NCI-H1092 (cell line): ENCODE measurements around the gene RADIL.

ENCODE experiments used
- DNase-seq: peaks from one replicate; lab custom pipeline; 2025; lab: John Stamatoyannopoulos, UW

The RADIL gene

GRCh38 chr7:4851459-4852422 is 31.8 kb downstream of the RADIL start:
- no peak for DNase-seq

GRCh38 chr7:4850262-4850795 is 33.2 kb downstream of the RADIL start:
- DNase-seq, result no peak

GRCh38 chr7:4849390-4849789 is 34.1 kb downstream of the RADIL start:
- peak; percentile 26 for DNase-seq

GRCh38 chr7:4845740-4846142 is 37.8 kb downstream of the RADIL start:
- no peak for DNase-seq

GRCh38 chr7:4842319-4843064 is 41.0 kb downstream of the RADIL start:
- DNase-seq, result no peak

- no peak for DNase-seq
Observed at GRCh38 chr7:4841836-4842235, 41.7 kb downstream of the RADIL start.

- no peak for DNase-seq
Observed at GRCh38 chr7:4841007-4841784, 42.3 kb downstream of the RADIL start.

GRCh38 chr7:4840079-4840501 is 43.4 kb downstream of the RADIL start:
- DNase-seq, result no peak

GRCh38 chr7:4838626-4839334 is 44.7 kb downstream of the RADIL start:
- no peak for DNase-seq

GRCh38 chr7:4837803-4838625 is 45.5 kb downstream of the RADIL start:
- DNase-seq, result peak; percentile 37

- DNase-seq, result no peak
Observed at GRCh38 chr7:4837041-4837802, 46.3 kb downstream of the RADIL start.

GRCh38 chr7:4836206-4836661 is 47.3 kb downstream of the RADIL start:
- DNase-seq, result no peak

GRCh38 chr7:4835398-4836205 is 47.9 kb downstream of the RADIL start:
- DNase-seq, result no peak

- DNase-seq, result no peak
Observed at GRCh38 chr7:4834601-4835397, 48.7 kb downstream of the RADIL start.

- DNase-seq, result no peak
Observed at GRCh38 chr7:4833691-4834600, 49.6 kb downstream of the RADIL start.

GRCh38 chr7:4833176-4833575 is 50.3 kb downstream of the RADIL start:
- DNase-seq, result no peak

- DNase-seq, result no peak
Observed at GRCh38 chr7:4832711-4833110, 50.8 kb downstream of the RADIL start.
